Stimulated activated effector memory CD8-positive, alpha-beta T cell treated with anti-CD3 and anti-CD28 coated beads, Interleukin-12 subunit alpha, Interleukin-12 subunit beta, amount 100 ng/mL, for 72 hours (primary cell): ENCODE results near the gene TCEA3.
"Not testable (repeated sequence)": the region's sequence is repeated elsewhere in the genome, so short reads cannot be mapped to it uniquely, and the experiment has no call there.

Experiments used
- ATAC-seq: fragments of 150-1000 bp; cut with Tn5 transposase; 2 replicates; pipeline ENCODE4 v1.10.0; 2021
- DNase-seq, 2 donors: peaks; one replicate each; pipeline ENCODE4 v3.0.0; 2021 to 2022; ENCODE audit warnings: low spot score in 2 of 2
- H3K27ac Mint-ChIP-seq: one replicate; pipeline ENCODE4 v1.8.0; 2022; ENCODE audit warnings: mild to moderate bottlenecking, mixed read lengths
- H3K36me3 Mint-ChIP-seq: one replicate; pipeline ENCODE4 v1.8.0; 2022; ENCODE audit warnings: mild to moderate bottlenecking, mixed read lengths
- H3K4me1 Mint-ChIP-seq: one replicate; pipeline ENCODE4 v1.8.0; 2022; ENCODE audit warnings: mixed read lengths
- H3K4me3 Mint-ChIP-seq: one replicate; pipeline ENCODE4 v1.8.0; 2022; ENCODE audit warnings: mild to moderate bottlenecking, mixed read lengths
- H3K9me3 Mint-ChIP-seq: one replicate; pipeline ENCODE4 v1.8.0; 2022; ENCODE audit warnings: mixed read lengths

The TCEA3 gene

GRCh38 chr1:23395154-23395724 lies 29.3 kb downstream of the TCEA3 start:
- Mint-ChIP-seq H3K4me3 (no peak overlapping the region), H3K4me1 (no peaks in the 10 kb centered on the region), H3K36me3 (no peaks in the 10 kb centered on the region), H3K9me3 (no peaks in the 10 kb centered on the region), H3K27ac (no peak overlapping the region)
- no peak for DNase-seq
- ATAC-seq = no peak

- no peaks in the 10 kb centered on the region for H3K9me3 Mint-ChIP-seq
- no peak for ATAC-seq
- H3K36me3 Mint-ChIP-seq = no peaks in the 10 kb centered on the region
- no peak overlapping the region for H3K4me3 Mint-ChIP-seq
- no peak overlapping the region for H3K27ac Mint-ChIP-seq
- H3K4me1 Mint-ChIP-seq = no peaks in the 10 kb centered on the region
- no peak for DNase-seq
These were observed 29.9 kb downstream of the TCEA3 start for GRCh38 chr1:23394684-23395083.

GRCh38 chr1:23394181-23394580 lies 30.4 kb downstream of the TCEA3 start:
- ATAC-seq = no peak
- Mint-ChIP-seq H3K27ac (no peak overlapping the region), H3K4me3 (no peak overlapping the region), H3K36me3 (no peaks in the 10 kb centered on the region), H3K4me1 (no peaks in the 10 kb centered on the region), H3K9me3 (no peaks in the 10 kb centered on the region)
- no peak for DNase-seq

GRCh38 chr1:23393706-23394105 lies 30.8 kb downstream of the TCEA3 start:
- Mint-ChIP-seq H3K4me1 (no peaks in the 10 kb centered on the region), H3K27ac (no peak overlapping the region), H3K9me3 (no peaks in the 10 kb centered on the region), H3K4me3 (no peak overlapping the region), H3K36me3 (no peaks in the 10 kb centered on the region)
- no peak for DNase-seq
- no peak for ATAC-seq

GRCh38 chr1:23392125-23392855 lies 32.3 kb downstream of the TCEA3 start:
- Mint-ChIP-seq H3K36me3 (no peaks in the 10 kb centered on the region), H3K9me3 (no peaks in the 10 kb centered on the region), H3K4me3 (no peak overlapping the region), H3K4me1 (no peaks in the 10 kb centered on the region), H3K27ac (no peak overlapping the region)
- no peak for ATAC-seq
- DNase-seq = no peak

GRCh38 chr1:23389837-23390321 lies 34.7 kb downstream of the TCEA3 start:
- Mint-ChIP-seq H3K9me3 (no peaks in the 10 kb centered on the region), H3K4me3 (no peak overlapping the region), H3K27ac (no peak overlapping the region), H3K4me1 (no peaks in the 10 kb centered on the region), H3K36me3 (no peaks in the 10 kb centered on the region)
- DNase-seq (no peak), ATAC-seq (no peak)

- DNase-seq (no peak), ATAC-seq (no peak)
- Mint-ChIP-seq H3K4me1 (no peaks in the 10 kb centered on the region), H3K27ac (no peak overlapping the region), H3K4me3 (no peak overlapping the region), H3K9me3 (no peaks in the 10 kb centered on the region), H3K36me3 (no peaks in the 10 kb centered on the region)
These were observed 37.1 kb downstream of the TCEA3 start for GRCh38 chr1:23387494-23387893.

- H3K4me3 Mint-ChIP-seq = no peak overlapping the region
- no peak for DNase-seq
- no peak for ATAC-seq
- H3K27ac Mint-ChIP-seq = no peak overlapping the region
- H3K4me1 Mint-ChIP-seq = no peaks in the 10 kb centered on the region
- no peaks in the 10 kb centered on the region for H3K9me3 Mint-ChIP-seq
- no peaks in the 10 kb centered on the region for H3K36me3 Mint-ChIP-seq
These were observed 39.4 kb downstream of the TCEA3 start for GRCh38 chr1:23385119-23385621.

- Mint-ChIP-seq H3K36me3 (no peaks in the 10 kb centered on the region), H3K9me3 (no peaks in the 10 kb centered on the region), H3K4me1 (no peaks in the 10 kb centered on the region), H3K4me3 (no peak overlapping the region), H3K27ac (no peak overlapping the region)
- ATAC-seq = no peak
- no peak for DNase-seq
These were observed 40.1 kb downstream of the TCEA3 start for GRCh38 chr1:23384312-23385058.

- no peak overlapping the region for H3K27ac Mint-ChIP-seq
- no peaks in the 10 kb centered on the region for H3K9me3 Mint-ChIP-seq
- no peak for DNase-seq
- no peaks in the 10 kb centered on the region for H3K36me3 Mint-ChIP-seq
- no peak for ATAC-seq
- no peaks in the 10 kb centered on the region for H3K4me1 Mint-ChIP-seq
- no peak overlapping the region for H3K4me3 Mint-ChIP-seq
These were observed 40.8 kb downstream of the TCEA3 start for GRCh38 chr1:23383577-23384311.

- Mint-ChIP-seq H3K9me3 (no peaks in the 10 kb centered on the region), H3K36me3 (no peaks in the 10 kb centered on the region), H3K4me1 (no peaks in the 10 kb centered on the region), H3K27ac (no peak overlapping the region), H3K4me3 (no peak overlapping the region)
- DNase-seq (no peak), ATAC-seq (no peak)
These were observed 43.2 kb downstream of the TCEA3 start for GRCh38 chr1:23381233-23381885.

GRCh38 chr1:23380719-23381118 lies 43.8 kb downstream of the TCEA3 start:
- ATAC-seq (no peak), DNase-seq (no peak)
- H3K36me3 Mint-ChIP-seq = no peaks in the 10 kb centered on the region
- no peak overlapping the region for H3K27ac Mint-ChIP-seq
- H3K9me3 Mint-ChIP-seq = no peaks in the 10 kb centered on the region
- H3K4me3 Mint-ChIP-seq = no peak overlapping the region
- H3K4me1 Mint-ChIP-seq = no peaks in the 10 kb centered on the region

GRCh38 chr1:23380236-23380635 lies 44.3 kb downstream of the TCEA3 start:
- H3K4me1 Mint-ChIP-seq, H3K9me3 Mint-ChIP-seq, H3K4me3 Mint-ChIP-seq, H3K36me3 Mint-ChIP-seq, ATAC-seq, H3K27ac Mint-ChIP-seq, DNase-seq: not testable (repeated sequence)

GRCh38 chr1:23376890-23377811 lies 47.4 kb downstream of the TCEA3 start:
- Mint-ChIP-seq H3K9me3 (no peaks in the 10 kb centered on the region), H3K27ac (no peak overlapping the region), H3K4me1 (no peaks in the 10 kb centered on the region), H3K36me3 (no peaks in the 10 kb centered on the region), H3K4me3 (no peak overlapping the region)
- ATAC-seq (no peak), DNase-seq (no peak)
